G401 (cell line): ENCODE measurements around the gene SSTR4. TPM values are rescaled to one million over a fixed set of nuclear protein-coding genes. Genes with fewer than 3 reads are reported as not detected.

ENCODE experiments used
- DNase-seq: peaks from one replicate; pipeline ENCODE4 v3.0.0-alpha.2; 2015; ENCODE audit warnings: low spot score
- in situ Hi-C: cut with HindIII; loops from 2 replicates; pipeline ENCODE4 v1.10.0; 2016; ENCODE audit warnings: low sequenced_read_pairs, mixed read lengths
- total RNA-seq: library from RNA; depleted of rRNA; stranded (reverse); fragments of >200 nt; shearing (Covaris generic); gene quantifications from 2 replicates; pipeline ENCODE4 v1.2.3, GENCODE V29; 2014

SSTR4 gene
- total RNA-seq, 1 experiment from 2014 or later, result not detected

DNA sequence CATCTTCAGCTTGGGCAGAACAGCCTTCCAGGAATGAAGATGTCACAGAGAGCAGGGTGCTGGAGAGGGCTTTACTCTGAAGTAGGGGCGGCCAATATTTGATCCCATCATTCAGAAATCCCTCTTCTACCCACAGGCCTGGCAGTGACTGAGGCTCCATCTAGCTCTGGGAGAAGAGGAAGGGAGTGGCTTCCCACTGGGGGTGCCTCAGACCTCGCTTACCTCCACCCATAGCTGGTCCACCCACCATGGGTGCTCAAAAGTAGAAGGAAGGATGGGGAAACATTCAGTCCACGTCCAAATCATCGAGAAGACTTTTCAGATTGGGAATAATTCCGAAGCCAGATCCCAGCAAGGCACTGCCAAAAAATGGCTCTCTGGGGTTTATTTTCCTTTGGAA is 26.1 kb downstream of the SSTR4 start:
- in situ Hi-C loops, result no loop called here
- DNase-seq, result no peak

DNA sequence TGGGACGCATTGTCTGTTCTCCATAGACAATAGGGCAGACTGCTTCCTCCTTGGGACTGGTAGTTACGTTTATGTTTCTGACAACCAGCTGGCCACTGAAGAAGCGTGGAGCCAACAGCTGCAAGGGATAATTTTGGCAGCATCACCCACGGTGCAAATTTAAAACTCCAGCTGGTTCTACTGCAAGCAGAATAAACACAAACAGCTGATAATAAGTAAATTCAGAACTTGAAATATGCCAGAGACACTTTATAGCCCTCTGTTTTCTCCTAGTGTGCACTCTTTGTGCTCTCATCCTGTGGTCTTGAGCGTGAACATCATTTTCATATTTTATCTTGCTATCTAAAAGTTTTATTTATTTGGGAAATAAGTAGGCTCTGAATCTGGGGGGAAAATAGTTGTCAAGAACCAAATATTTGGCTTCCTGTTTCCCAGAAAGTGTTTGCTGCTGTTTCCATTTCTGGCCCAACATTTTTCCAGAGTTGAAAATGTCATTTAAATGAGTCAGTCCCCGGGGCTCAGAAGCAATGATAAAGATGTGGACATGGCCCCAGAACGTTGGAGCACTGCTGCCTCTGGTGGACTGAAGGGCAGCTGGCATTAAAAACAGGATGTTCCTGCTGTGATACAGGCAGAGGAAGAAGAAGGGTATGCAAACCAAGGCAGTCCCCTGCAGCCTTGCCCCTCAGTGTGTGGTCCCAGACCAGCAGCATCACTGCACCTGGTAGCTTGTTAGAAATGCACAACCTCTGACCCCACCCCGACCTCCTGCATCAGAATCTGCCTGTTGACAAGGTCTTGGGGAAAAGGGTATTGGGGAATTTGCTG is 26.8 kb downstream of the SSTR4 start:
- DNase-seq, result no peak
- in situ Hi-C loops, result no loop called here

DNA sequence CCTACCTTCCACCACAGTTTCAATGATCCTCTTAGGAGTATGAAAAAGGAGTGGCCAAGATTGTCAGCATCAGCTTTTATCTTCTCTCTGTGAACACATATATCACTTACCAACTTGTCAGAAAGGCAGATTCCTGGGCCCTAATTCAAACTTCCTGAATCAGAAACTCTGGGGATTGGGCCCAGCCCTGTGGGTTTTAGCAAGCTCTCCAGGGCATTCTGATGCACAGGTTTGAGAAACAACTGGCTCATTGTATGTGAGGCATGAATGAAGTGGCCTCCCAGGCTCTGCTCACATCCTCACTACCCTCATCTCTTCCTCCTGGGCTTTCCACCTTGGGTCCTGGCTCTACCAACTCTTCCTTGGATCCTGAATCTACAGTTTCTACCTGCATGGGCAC is 27.5 kb downstream of the SSTR4 start:
- in situ Hi-C loops, result no loop called here
- no peak for DNase-seq

DNA sequence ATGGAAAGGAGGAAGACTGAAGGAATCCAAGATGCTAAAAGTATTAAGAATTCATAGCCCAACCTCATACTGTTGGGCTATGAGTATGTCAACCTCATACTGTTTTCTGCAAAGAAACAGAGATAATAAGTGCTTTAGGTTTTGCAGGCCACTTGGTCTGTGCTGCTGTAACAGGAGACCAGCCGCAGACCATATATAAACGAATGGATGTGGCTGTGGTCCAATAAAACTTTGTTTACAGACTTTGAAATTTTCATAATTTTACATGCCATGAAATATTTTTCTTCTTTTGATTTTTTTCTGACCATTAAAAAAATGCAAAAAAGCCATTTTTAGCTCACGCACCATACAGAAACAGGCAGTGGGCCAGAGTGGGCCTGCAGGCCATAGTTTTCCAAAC is 28.1 kb downstream of the SSTR4 start:
- no peak for DNase-seq
- in situ Hi-C loops, result no loop called here

DNA sequence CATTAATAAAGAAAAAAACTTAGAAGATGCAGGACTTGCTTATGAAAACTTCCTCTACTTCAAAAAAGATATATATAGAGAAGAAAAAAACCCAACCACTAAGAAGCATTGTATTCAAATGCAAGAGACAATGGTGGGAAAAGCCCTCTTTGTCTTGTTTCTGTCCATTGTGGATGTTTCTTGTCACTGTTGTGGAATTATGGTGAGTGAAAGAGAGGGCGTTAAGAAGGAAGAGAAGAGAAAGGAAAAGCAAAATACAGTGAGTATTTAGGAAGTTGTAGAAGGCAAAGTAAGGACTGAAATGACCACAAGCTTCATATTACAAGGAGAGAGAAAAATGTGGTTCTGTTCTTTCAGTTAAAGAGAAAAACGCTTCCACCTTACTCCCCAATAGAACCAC is 28.5 kb downstream of the SSTR4 start:
- in situ Hi-C loops, result no loop called here
- DNase-seq, result no peak

DNA sequence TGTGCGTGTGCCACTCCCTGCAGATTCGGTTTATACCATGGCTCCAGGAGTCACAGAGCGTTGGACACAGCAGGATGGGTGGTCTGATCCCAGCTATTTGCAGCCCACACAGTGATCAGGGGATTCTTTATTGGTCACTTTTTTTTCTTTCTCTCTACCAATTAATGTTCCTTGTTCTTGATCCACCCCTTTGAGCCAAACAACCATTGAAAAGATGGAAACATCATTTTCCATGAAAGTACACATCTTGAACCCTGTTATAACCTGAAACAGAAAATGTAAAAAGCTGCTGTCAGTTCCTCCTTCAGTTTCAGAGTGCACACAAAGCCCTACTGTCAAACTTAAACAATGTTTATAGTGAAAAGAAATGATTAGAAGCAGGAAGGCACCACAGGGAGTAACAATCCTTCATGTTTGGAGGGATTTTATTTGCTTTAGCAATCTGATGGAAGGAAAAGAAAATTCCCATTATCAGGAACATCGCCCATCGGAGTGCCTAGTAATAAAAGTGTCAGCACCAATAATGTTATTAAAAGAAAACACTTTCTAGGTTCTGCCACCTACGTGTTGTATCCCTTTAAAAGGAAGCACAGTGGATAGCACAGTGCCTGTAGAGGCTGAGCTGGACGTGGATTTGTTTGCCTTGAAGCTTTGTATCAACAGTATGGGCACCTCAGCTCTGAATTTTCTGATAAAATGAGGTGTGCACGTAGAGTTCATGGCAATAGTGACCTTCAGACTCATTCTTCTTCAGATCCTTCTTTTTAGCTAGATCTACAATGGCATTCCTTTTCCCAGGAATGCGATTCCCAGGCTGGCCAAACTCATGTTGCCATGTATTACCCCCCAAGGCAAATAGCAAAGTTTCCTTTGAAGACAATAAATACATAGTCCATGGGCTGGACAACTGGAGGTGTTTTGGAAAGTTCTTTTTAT is 30.4 kb downstream of the SSTR4 start:
- in situ Hi-C loops, result no loop called here
- no peak for DNase-seq

DNA sequence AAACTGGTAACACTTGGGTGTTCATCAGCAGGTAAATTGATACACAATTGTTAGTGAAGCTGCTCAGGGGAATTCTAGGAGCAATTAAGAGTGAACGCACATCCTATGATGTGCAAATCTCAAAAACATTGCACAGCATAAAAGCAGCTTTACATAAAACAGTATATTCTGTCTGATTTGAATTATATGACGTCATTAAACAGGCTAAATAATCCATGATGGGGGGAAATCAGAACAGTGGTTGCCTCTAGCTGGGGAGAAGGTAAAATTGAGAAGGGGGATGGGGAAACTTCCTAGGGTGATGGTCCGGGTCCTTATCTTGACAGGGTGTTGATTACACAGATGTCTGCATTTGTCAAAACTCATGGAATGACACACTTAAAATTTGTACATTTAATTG is 31.7 kb downstream of the SSTR4 start:
- no peak for DNase-seq
- in situ Hi-C loops, result no loop called here

DNA sequence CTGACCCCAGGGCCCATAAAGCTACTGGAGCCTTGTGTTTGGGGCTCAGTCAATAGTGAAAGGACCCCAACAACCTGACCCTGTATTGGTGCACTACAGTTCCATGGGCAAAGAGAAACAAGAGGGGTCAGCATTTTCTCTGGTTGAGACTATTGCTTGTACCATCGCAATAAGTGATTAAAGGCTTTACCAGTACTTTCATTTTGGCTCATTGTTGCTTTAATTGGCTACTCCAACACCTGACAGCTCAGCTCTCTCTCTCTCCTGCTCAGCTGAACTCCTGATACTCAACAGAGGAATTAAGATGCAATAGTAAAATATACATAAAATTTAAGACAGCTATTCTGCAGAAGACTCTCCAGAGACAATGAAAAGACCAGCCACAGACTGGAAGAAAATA is 33.2 kb downstream of the SSTR4 start:
- in situ Hi-C loops, result no loop called here
- DNase-seq, result no peak

DNA sequence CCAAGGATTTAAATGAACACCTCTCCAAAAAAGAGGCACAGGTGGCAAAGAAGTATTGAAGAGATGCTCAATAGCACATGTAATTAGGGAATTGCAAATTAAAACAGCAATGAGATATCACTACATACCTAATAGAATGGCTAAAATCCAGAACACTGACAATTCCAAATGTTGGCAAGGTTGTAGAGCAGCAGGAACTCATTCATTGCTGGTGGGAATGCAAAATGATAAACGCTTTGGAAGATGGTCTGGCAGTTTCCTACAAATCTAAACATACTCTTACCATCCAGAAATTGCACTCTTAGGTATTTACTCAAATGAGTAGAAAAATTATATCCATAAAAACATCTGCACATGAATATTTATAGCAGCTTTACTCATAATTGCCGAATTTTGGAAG is 34.0 kb downstream of the SSTR4 start:
- in situ Hi-C loops, result no loop called here

DNA sequence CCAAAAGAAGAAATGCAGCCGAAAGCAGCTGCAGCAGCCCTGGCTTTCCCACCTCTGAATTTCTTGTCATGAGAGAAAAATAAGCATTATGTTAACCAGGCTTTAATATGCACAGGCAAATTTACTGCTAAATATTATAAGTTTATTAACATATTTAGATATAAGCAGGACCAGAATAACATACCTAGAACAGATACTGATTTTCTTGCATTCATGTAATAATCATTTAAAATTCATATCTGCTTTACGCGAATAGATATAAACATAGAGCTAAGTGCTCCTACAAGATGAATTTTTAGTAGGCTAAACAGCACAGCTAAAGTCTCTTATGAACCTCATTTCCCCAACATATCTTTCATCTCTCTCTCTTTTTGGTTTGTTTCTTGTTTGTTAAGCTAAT is 36.3 kb downstream of the SSTR4 start:
- no peak for DNase-seq
- in situ Hi-C loops, result no loop called here

More for the DNA sequence above, 34.0 kb downstream of the SSTR4 start:
- DNase-seq, result no peak

DNA sequence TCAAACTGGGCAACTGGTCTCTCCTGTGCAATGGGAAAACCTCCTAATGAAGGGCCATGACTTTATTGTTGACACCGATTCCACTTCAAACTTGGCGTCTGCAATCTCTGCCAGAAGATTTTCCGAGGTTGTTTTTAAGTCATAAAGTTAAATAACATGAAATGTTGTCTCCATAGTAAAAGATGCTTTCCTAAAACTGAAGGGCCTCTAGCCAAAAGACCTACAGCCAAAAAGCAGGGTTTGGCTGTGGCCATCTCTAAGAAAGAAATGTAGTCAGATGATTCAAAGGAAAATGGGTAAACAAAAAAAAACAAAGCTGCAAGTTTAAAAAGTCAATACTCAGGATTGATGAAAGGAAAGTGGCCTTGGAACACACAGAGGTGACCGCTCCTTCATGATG is 36.9 kb downstream of the SSTR4 start:
- in situ Hi-C loops, result no loop called here
- DNase-seq, result no peak

DNA sequence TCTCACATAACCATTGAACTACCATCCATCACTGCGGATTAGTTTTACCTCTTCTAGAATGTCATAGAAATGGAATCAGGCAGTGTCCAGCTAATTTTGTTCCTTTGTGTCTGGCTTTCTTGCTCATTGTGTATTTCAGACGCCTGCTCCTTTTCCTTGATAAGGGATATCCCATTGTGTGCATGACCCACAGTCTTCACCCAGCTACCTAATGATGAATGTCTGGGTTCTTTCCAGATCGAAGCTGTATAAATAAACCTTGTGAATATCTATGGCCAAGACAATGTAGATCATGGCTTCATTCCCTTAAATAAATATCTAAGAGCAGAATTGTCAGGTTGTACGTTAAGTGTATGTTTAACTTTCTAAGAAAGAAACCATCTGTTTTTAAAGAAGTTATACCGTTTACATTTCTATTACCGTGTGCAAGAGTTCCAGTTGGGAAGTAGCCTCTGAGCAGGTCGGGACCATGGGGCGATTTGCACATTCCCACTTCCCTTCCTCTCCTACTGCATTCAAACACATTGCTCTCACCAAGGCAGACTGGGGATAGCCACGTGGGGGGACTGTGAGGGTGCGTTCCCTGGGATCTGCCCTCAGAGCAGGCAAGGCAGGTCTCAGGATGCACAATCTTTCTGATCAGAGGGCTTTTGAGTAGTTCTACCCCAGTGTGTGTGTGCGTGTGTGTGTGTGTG is 37.9 kb downstream of the SSTR4 start:
- in situ Hi-C loops, result no loop called here

DNA sequence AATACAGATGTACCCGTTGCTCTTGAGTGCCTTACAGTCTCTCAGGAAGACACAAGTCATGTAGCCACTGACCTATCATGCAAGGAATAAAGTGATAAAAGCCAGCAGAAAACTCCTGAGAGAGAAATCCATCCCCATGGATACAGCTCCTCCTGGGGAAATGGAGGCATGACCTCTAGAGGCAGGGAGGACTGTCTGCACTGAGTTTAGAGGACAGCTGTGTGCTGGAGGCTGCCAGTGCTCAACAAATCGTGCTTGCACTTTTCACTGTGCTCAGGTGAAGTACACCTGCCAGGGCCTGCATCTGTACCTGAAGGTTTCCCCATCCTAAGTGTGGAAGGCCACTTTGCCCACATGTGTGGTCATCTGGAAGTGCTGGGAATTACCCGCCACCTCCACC is 38.9 kb downstream of the SSTR4 start:
- in situ Hi-C loops, result no loop called here

More for the DNA sequence above, 37.9 kb downstream of the SSTR4 start:
- no peak for DNase-seq

DNA sequence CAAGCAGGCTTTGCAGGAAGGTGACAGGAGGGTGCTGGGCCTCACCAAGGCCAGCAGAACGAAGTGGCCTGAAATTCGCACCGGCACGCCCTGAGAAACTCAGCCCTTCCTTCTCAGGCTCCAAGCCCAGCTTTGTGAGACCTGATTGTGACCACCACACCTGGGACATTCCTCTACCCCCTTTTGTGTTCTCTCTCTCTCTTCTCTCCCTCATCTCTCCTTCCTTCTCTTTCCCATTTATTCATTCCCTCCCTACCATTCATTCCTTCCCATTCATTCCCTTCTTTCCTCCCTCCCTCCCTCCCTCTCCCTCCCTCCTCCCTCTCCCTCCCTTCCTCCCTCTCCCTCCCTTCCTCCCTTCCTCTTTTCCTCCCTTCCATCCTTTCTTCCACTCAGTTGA is 42.2 kb downstream of the SSTR4 start:
- in situ Hi-C loops, result no loop called here
- DNase-seq, result no peak

More for the DNA sequence above, 38.9 kb downstream of the SSTR4 start:
- DNase-seq, result no peak

DNA sequence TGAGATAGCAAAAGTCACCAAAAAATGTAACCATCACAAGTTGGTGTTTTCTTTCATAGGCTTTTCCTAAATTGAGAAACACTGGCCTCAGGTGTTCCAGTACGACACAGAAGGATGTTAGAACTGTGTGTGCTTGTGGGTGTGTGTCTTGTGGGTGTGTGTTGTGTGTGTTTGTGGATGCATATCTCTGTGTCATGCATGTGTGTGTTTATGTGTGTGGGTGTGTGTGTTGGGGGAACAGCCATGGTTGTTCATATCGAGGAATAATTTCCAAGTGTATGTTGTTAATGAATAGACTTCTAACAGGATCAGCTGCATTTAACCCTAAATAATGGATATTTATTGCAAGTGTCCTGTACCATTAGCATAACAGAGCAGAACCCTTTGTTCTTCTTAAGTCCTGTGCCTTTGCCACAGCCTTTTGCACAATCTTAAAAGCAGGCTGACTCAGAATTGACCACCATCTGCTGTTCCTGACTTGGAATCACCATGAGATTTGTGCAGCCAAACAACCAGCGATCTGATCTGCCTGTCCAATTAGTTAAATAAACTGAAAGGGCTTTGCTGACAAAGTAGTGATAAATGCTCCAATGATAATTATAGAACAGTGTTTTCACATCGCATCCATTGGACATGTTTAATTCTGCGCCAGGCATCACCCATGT is 43.4 kb downstream of the SSTR4 start:
- peak; percentile 90 for DNase-seq
- in situ Hi-C loops, result no loop called here

DNA sequence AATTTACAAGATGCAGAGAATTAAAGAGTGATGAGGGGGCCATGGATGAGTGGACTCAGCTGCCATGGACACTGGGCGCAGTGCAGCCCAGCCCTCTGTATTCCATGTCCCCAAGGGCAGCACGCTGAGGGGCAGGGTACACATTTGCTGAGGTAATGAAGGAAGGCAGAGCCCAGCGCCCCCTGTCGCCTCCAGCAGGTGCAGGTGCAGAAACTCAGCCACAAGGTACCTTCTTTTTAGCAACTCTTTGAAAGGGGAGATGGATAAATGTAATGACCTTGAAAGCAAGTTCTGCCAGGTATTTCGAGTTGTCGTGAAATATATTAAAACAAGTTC is 43.9 kb downstream of the SSTR4 start:
- in situ Hi-C loops, result no loop called here
- no peak for DNase-seq

DNA sequence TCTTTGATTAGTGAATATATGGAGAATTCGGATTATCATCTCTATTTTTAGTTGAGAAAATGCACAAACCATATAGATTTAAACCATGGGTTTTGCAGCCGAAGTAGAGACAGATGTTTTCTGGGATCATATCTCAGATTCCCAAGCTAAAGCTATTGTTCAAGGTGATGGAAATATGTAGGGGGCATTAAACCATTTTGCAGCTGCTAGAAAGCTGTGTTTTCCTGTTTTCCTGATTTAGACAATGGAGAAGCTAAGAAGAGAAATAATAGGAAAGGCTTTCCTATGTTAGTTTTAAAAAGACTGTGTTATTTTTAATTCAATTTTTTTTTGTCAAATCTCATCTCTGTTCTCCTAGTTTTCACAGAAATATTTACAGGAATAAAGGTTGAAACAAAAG is 44.8 kb downstream of the SSTR4 start:
- in situ Hi-C loops, result no loop called here
- DNase-seq, result no peak

DNA sequence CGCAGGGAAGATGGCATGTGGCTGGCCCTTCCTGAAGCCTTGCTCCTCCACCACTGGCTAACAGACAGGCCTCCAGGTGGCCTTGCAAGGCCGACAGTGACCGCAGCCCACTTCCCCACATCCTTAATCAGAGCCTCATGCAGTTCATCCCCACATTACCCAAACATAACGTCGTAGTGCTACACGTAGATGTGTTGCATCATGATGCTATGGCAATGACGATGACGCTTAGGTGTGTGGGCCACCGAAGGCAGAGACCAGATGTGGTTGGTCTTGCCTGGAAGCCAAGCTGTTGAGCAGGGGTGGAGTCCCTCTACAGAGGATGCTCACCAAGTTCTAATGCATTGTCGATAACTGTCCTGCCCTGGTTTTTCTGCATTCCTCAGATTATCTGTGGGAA is 45.4 kb downstream of the SSTR4 start:
- DNase-seq, result no peak
- in situ Hi-C loops, result no loop called here

DNA sequence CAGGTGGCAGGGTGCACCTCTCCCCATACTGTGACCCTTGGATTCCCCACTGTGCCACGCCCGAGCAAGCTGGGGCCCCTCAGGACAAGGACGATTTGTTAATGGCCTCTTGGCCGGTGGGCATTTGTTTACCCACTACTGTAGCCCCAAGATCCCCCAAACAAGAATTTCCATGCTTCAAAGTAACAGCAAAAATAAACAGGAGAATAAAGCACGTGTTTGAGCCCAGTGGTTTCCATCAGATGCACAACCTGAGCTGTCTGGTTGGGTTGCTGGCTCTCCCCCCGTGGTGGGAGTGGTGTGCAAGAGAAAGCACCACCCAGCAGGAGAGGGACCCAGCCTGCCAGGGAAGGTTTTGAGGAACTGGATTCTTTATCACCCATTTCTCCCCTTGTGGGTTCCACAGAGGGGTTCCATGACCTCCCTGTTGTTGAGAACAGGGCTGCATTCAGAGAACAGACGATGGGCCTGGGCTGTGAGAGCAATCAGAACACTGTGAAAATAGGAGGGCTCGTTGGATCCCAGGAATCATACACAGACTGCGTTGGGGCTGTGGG is 46.2 kb downstream of the SSTR4 start:
- in situ Hi-C loops, result no loop called here

More for the DNA sequence above, 46.2 kb downstream of the SSTR4 start:
- no peak for DNase-seq
